Erythroblast (primary cell): Measurements from ENCODE around the gene FBXW7.

ENCODE experiments used
- GATA1 ChIP-seq: IDR thresholded peaks from 2 replicates; pipeline ENCODE4 v1.6.1; 2011; ENCODE audit warnings: low read depth, mild to moderate bottlenecking, control low read depth, low read length, moderate library complexity
- POLR2A ChIP-seq: IDR thresholded peaks from 2 replicates; pipeline ENCODE4 v1.6.1; 2011; ENCODE audit warnings: mild to moderate bottlenecking, low read length

- TF ChIP-seq POLR2A (no peak), GATA1 (no peak)
These were observed 172.8 kb downstream of the FBXW7 start for GRCh38 chr4:152363086-152363485.
